ENCODE data around the gene ITPR1. TPM values are rescaled to one million over a fixed set of nuclear protein-coding genes. Genes with fewer than 3 reads are reported as not detected.
A peak's percentile ranks its signal among the peaks of the same experiment; 100 is the strongest.

ITPR1 gene
- total and polyA plus RNA-seq, 5 donors from 2014 or later = 6.9 to 97.5 (median 9.5) TPM

GRCh38 chr3:4773583-4773982, 280.4 kb downstream of the ITPR1 start:
- no peak overlapping the region for H3K27ac ChIP-seq (ENCODE audit: insufficient read depth, low read length, poor library complexity, severe bottlenecking)
- DNase-seq (no peak), ATAC-seq (ENCODE audit: low read depth in 2 of 2) (no peak)
- H3K27me3 ChIP-seq (ENCODE audit: control insufficient read depth, insufficient read depth, low read length) = no peaks in the 10 kb centered on the region
- H3K4me3 ChIP-seq (ENCODE audit: low read depth, low read length) = no peak overlapping the region
- H3K36me3 ChIP-seq (ENCODE audit: control insufficient read depth, insufficient read depth, low read length) = peaks cover 24% of the 10 kb centered on the region
- no peaks in the 10 kb centered on the region for H3K9me3 ChIP-seq (ENCODE audit: control insufficient read depth in 2 of 2, low read length in 2 of 2)
- H3K27me3 Mint-ChIP-seq = no peaks in the 10 kb centered on the region
- peaks cover 50% of the 10 kb centered on the region for H3K36me3 Mint-ChIP-seq
- no peak overlapping the region for H3K4me3 Mint-ChIP-seq
- no peaks in the 10 kb centered on the region for H3K9me3 Mint-ChIP-seq
- no peak overlapping the region for H3K27ac Mint-ChIP-seq
- H3K4me1 ChIP-seq (ENCODE audit: control insufficient read depth, insufficient read depth, low read length, poor library complexity, severe bottlenecking) = no peaks in the 10 kb centered on the region
- peaks cover 7 to 14% (median 9%) of the 10 kb centered on the region in 4 donors for H3K4me1 Mint-ChIP-seq

- peaks cover 57% of the 10 kb centered on the region for H3K36me3 Mint-ChIP-seq
- Histone ChIP-seq H3K27me3 (ENCODE audit: control insufficient read depth, insufficient read depth, low read length) (no peaks in the 10 kb centered on the region), H3K36me3 (ENCODE audit: control insufficient read depth, insufficient read depth, low read length) (peaks cover 29% of the 10 kb centered on the region), H3K9me3 (ENCODE audit: control insufficient read depth in 2 of 2, low read length in 2 of 2) (no peaks in the 10 kb centered on the region), H3K4me3 (ENCODE audit: low read depth, low read length) (no peak overlapping the region), H3K4me1 (ENCODE audit: control insufficient read depth, insufficient read depth, low read length, poor library complexity, severe bottlenecking) (no peaks in the 10 kb centered on the region), H3K27ac (ENCODE audit: insufficient read depth, low read length, poor library complexity, severe bottlenecking) (no peak overlapping the region)
- no peak for DNase-seq
- no peak for ATAC-seq (ENCODE audit: low read depth in 2 of 2)
- no peaks in the 10 kb centered on the region for H3K27me3 Mint-ChIP-seq
- no peak overlapping the region for H3K27ac Mint-ChIP-seq
- no peak overlapping the region for H3K4me3 Mint-ChIP-seq
- H3K9me3 Mint-ChIP-seq = no peaks in the 10 kb centered on the region
- H3K4me1 Mint-ChIP-seq = peaks cover 4 to 16% (median 10%) of the 10 kb centered on the region in 4 donors
Measured at GRCh38 chr3:4774531-4774930, 281.4 kb downstream of the ITPR1 start.

- Histone ChIP-seq H3K27ac (ENCODE audit: insufficient read depth, low read length, poor library complexity, severe bottlenecking) (no peak overlapping the region), H3K27me3 (ENCODE audit: control insufficient read depth, insufficient read depth, low read length) (no peaks in the 10 kb centered on the region), H3K36me3 (ENCODE audit: control insufficient read depth, insufficient read depth, low read length) (peaks cover 33% of the 10 kb centered on the region), H3K9me3 (ENCODE audit: control insufficient read depth in 2 of 2, low read length in 2 of 2) (no peaks in the 10 kb centered on the region), H3K4me1 (ENCODE audit: control insufficient read depth, insufficient read depth, low read length, poor library complexity, severe bottlenecking) (no peaks in the 10 kb centered on the region), H3K4me3 (ENCODE audit: low read depth, low read length) (no peak overlapping the region)
- Mint-ChIP-seq H3K9me3 (no peaks in the 10 kb centered on the region), H3K4me3 (no peak overlapping the region), H3K36me3 (peaks cover 61% of the 10 kb centered on the region), H3K27ac (peak overlapping the region in 2 of 3 donors; percentile 54 to 70), H3K27me3 (no peaks in the 10 kb centered on the region), H3K4me1 (peaks cover 4 to 16% (median 10%) of the 10 kb centered on the region in 4 donors)
- DNase-seq (no peak), ATAC-seq (ENCODE audit: low read depth in 2 of 2) (no peak)
Measured at GRCh38 chr3:4776399-4776979, 283.3 kb downstream of the ITPR1 start.

GRCh38 chr3:4776980-4777581, 283.9 kb downstream of the ITPR1 start:
- Histone ChIP-seq H3K4me3 (ENCODE audit: low read depth, low read length) (no peak overlapping the region), H3K4me1 (ENCODE audit: control insufficient read depth, insufficient read depth, low read length, poor library complexity, severe bottlenecking) (no peaks in the 10 kb centered on the region), H3K36me3 (ENCODE audit: control insufficient read depth, insufficient read depth, low read length) (peaks cover 33% of the 10 kb centered on the region), H3K9me3 (ENCODE audit: control insufficient read depth in 2 of 2, low read length in 2 of 2) (no peaks in the 10 kb centered on the region), H3K27ac (ENCODE audit: insufficient read depth, low read length, poor library complexity, severe bottlenecking) (no peak overlapping the region), H3K27me3 (ENCODE audit: control insufficient read depth, insufficient read depth, low read length) (no peaks in the 10 kb centered on the region)
- no peaks in the 10 kb centered on the region for H3K9me3 Mint-ChIP-seq
- no peak overlapping the region for H3K4me3 Mint-ChIP-seq
- peak in 1 of 3 donors; percentile 31 for DNase-seq
- ATAC-seq (ENCODE audit: low read depth in 2 of 2) = no peak
- H3K36me3 Mint-ChIP-seq = peaks cover 63% of the 10 kb centered on the region
- H3K27ac Mint-ChIP-seq = peak overlapping the region; percentile 54 to 70 (median 66)
- H3K4me1 Mint-ChIP-seq = peaks cover 4 to 16% (median 10%) of the 10 kb centered on the region in 4 donors
- peaks cover 4% of the 10 kb centered on the region for H3K27me3 Mint-ChIP-seq

GRCh38 chr3:4778119-4778518, 285.0 kb downstream of the ITPR1 start:
- no peak for ATAC-seq (ENCODE audit: low read depth in 2 of 2)
- no peak overlapping the region for H3K4me3 ChIP-seq (ENCODE audit: low read depth, low read length)
- no peak for DNase-seq
- peak overlapping the region in 1 of 3 donors; percentile 18 for H3K27ac Mint-ChIP-seq
- no peaks in the 10 kb centered on the region for H3K27me3 ChIP-seq (ENCODE audit: control insufficient read depth, insufficient read depth, low read length)
- no peaks in the 10 kb centered on the region for H3K4me1 ChIP-seq (ENCODE audit: control insufficient read depth, insufficient read depth, low read length, poor library complexity, severe bottlenecking)
- H3K4me3 Mint-ChIP-seq = no peak overlapping the region
- H3K4me1 Mint-ChIP-seq = peaks cover 4 to 16% (median 10%) of the 10 kb centered on the region in 4 donors
- peaks cover 39% of the 10 kb centered on the region for H3K36me3 ChIP-seq (ENCODE audit: control insufficient read depth, insufficient read depth, low read length)
- no peaks in the 10 kb centered on the region for H3K9me3 Mint-ChIP-seq
- no peaks in the 10 kb centered on the region for H3K9me3 ChIP-seq (ENCODE audit: control insufficient read depth in 2 of 2, low read length in 2 of 2)
- no peak overlapping the region for H3K27ac ChIP-seq (ENCODE audit: insufficient read depth, low read length, poor library complexity, severe bottlenecking)
- peaks cover 63% of the 10 kb centered on the region for H3K36me3 Mint-ChIP-seq
- peaks cover 4% of the 10 kb centered on the region for H3K27me3 Mint-ChIP-seq

- Mint-ChIP-seq H3K4me3 (no peak overlapping the region), H3K36me3 (peaks cover 63% of the 10 kb centered on the region), H3K27me3 (peaks cover 4% of the 10 kb centered on the region), H3K27ac (no peak overlapping the region), H3K4me1 (peaks cover 4 to 16% (median 10%) of the 10 kb centered on the region in 4 donors), H3K9me3 (no peaks in the 10 kb centered on the region)
- H3K36me3 ChIP-seq (ENCODE audit: control insufficient read depth, insufficient read depth, low read length) = peaks cover 45% of the 10 kb centered on the region
- H3K4me1 ChIP-seq (ENCODE audit: control insufficient read depth, insufficient read depth, low read length, poor library complexity, severe bottlenecking) = no peaks in the 10 kb centered on the region
- H3K9me3 ChIP-seq (ENCODE audit: control insufficient read depth in 2 of 2, low read length in 2 of 2) = no peaks in the 10 kb centered on the region
- peak in 1 of 3 donors; percentile 37 for DNase-seq
- H3K27ac ChIP-seq (ENCODE audit: insufficient read depth, low read length, poor library complexity, severe bottlenecking) = no peak overlapping the region
- no peak overlapping the region for H3K4me3 ChIP-seq (ENCODE audit: low read depth, low read length)
- no peak for ATAC-seq (ENCODE audit: low read depth in 2 of 2)
- H3K27me3 ChIP-seq (ENCODE audit: control insufficient read depth, insufficient read depth, low read length) = no peaks in the 10 kb centered on the region
Measured at GRCh38 chr3:4778740-4779139, 285.6 kb downstream of the ITPR1 start.

- H3K27me3 ChIP-seq (ENCODE audit: control insufficient read depth, insufficient read depth, low read length) = no peaks in the 10 kb centered on the region
- peaks cover 49% of the 10 kb centered on the region for H3K36me3 ChIP-seq (ENCODE audit: control insufficient read depth, insufficient read depth, low read length)
- no peak for DNase-seq
- no peak overlapping the region for H3K4me3 ChIP-seq (ENCODE audit: low read depth, low read length)
- H3K9me3 ChIP-seq (ENCODE audit: control insufficient read depth in 2 of 2, low read length in 2 of 2) = no peaks in the 10 kb centered on the region
- no peaks in the 10 kb centered on the region for H3K9me3 Mint-ChIP-seq
- H3K36me3 Mint-ChIP-seq = peaks cover 67% of the 10 kb centered on the region
- H3K4me1 Mint-ChIP-seq = peaks cover 4 to 15% (median 10%) of the 10 kb centered on the region in 4 donors
- H3K27ac ChIP-seq (ENCODE audit: insufficient read depth, low read length, poor library complexity, severe bottlenecking) = no peak overlapping the region
- no peak overlapping the region for H3K4me3 Mint-ChIP-seq
- no peak for ATAC-seq (ENCODE audit: low read depth in 2 of 2)
- no peaks in the 10 kb centered on the region for H3K4me1 ChIP-seq (ENCODE audit: control insufficient read depth, insufficient read depth, low read length, poor library complexity, severe bottlenecking)
- H3K27me3 Mint-ChIP-seq = peaks cover 4% of the 10 kb centered on the region
- H3K27ac Mint-ChIP-seq = no peak overlapping the region
Measured at GRCh38 chr3:4780545-4780957, 287.4 kb downstream of the ITPR1 start.

- Mint-ChIP-seq H3K4me3 (no peak overlapping the region), H3K27ac (no peak overlapping the region), H3K4me1 (peaks cover 0 to 8% (median 3%) of the 10 kb centered on the region in 4 donors), H3K36me3 (peaks cover 72% of the 10 kb centered on the region), H3K9me3 (no peaks in the 10 kb centered on the region), H3K27me3 (peaks cover 4% of the 10 kb centered on the region)
- Histone ChIP-seq H3K27me3 (ENCODE audit: control insufficient read depth, insufficient read depth, low read length) (no peaks in the 10 kb centered on the region), H3K4me3 (ENCODE audit: low read depth, low read length) (no peak overlapping the region), H3K36me3 (ENCODE audit: control insufficient read depth, insufficient read depth, low read length) (peaks cover 47% of the 10 kb centered on the region), H3K27ac (ENCODE audit: insufficient read depth, low read length, poor library complexity, severe bottlenecking) (no peak overlapping the region), H3K9me3 (ENCODE audit: control insufficient read depth in 2 of 2, low read length in 2 of 2) (no peaks in the 10 kb centered on the region), H3K4me1 (ENCODE audit: control insufficient read depth, insufficient read depth, low read length, poor library complexity, severe bottlenecking) (no peaks in the 10 kb centered on the region)
- no peak for ATAC-seq (ENCODE audit: low read depth in 2 of 2)
- no peak for DNase-seq
Measured at GRCh38 chr3:4782095-4782494, 288.9 kb downstream of the ITPR1 start.
